CD14-positive monocyte (primary cell): Measurements from ENCODE around the gene MMP28. TPM values are rescaled to one million over a fixed set of nuclear protein-coding genes. Genes with fewer than 3 reads are reported as not detected.

Experiments used
- DNase-seq, 3 donors: peaks; one replicate each; pipeline ENCODE4 v3.0.0-alpha.2; 2011 to 2022
- H2AFZ ChIP-seq: 2 replicates; pipeline ENCODE4 v1.6.0; 2012; ENCODE audit warnings: mild to moderate bottlenecking, low read depth, low read length, inconsistent platforms; ENCODE audit not compliant: insufficient read depth, poor library complexity, severe bottlenecking
- H3K27ac ChIP-seq, 2 donors: 1 replicate in 1 of 2; 2 replicates in 1 of 2; pipeline ENCODE4 v1.5.1; 2012 to 2013; ENCODE audit warnings: low read length in 2 of 2, control low read depth in 1 of 2, inconsistent platforms in 1 of 2, low read depth in 1 of 2, mild to moderate bottlenecking in 1 of 2
- H3K27me3 ChIP-seq, 2 donors: one replicate each; pipeline versions ENCODE4 v1.6.0 to v1.6.1; 2011 to 2013; ENCODE audit warnings: low read length in 2 of 2; ENCODE audit not compliant: control insufficient read depth in 2 of 2, insufficient read depth in 2 of 2
- H3K36me3 ChIP-seq, 2 donors: replicated peaks in 1 of 2; 1 replicate in 1 of 2; 2 replicates in 1 of 2; pipeline versions ENCODE4 v1.5.1 to v1.6.1; 2012 to 2013; ENCODE audit warnings: low read length in 2 of 2, control low read depth in 1 of 2, inconsistent platforms in 1 of 2, mild to moderate bottlenecking in 1 of 2; ENCODE audit not compliant: insufficient read depth in 2 of 2, control insufficient read depth in 1 of 2
- H3K4me1 ChIP-seq, 2 donors: 1 replicate in 1 of 2; 2 replicates in 1 of 2; pipeline versions ENCODE4 v1.5.1 to v1.6.1; 2012 to 2013; ENCODE audit warnings: low read length in 2 of 2, control low read depth in 1 of 2, inconsistent platforms in 1 of 2, mild to moderate bottlenecking in 1 of 2, moderate library complexity in 1 of 2; ENCODE audit not compliant: insufficient read depth in 2 of 2, control insufficient read depth in 1 of 2
- H3K4me2 ChIP-seq: replicated peaks from 2 replicates; pipeline ENCODE3; 2012; ENCODE audit warnings: low read length, moderate library complexity, mild to moderate bottlenecking; ENCODE audit not compliant: poor library complexity, severe bottlenecking; ENCODE audit errors: extremely low read depth
- H3K4me3 ChIP-seq, 3 experiments: fragments of 200-600 bp in 1 of 3; sonication (generic) in 1 of 3; replicated peaks in 1 of 3; 1 replicate in 2 of 3; 2 replicates in 1 of 3; pipeline ENCODE4 v1.5.1; 2011 to 2013; ENCODE audit warnings: low read length in 3 of 3, mild to moderate bottlenecking in 3 of 3, control low read depth in 2 of 3, low read depth in 2 of 3, inconsistent platforms in 1 of 3, moderate library complexity in 1 of 3
- H3K79me2 ChIP-seq: 2 replicates; pipeline ENCODE4 v1.6.0; 2012; ENCODE audit warnings: mild to moderate bottlenecking, control low read depth, inconsistent platforms, low read length, moderate library complexity; ENCODE audit not compliant: insufficient read depth
- H3K9ac ChIP-seq: 2 replicates; pipeline ENCODE4 v1.6.0; 2017; ENCODE audit warnings: low read length, mild to moderate bottlenecking; ENCODE audit not compliant: insufficient read depth, poor library complexity, severe bottlenecking
- H3K9me3 ChIP-seq, 2 donors: replicated peaks in 1 of 2; 1 replicate in 1 of 2; 2 replicates in 1 of 2; pipeline versions ENCODE4 v1.5.1 to v1.6.1; 2012 to 2013; ENCODE audit warnings: low read length in 2 of 2, control low read depth in 1 of 2; ENCODE audit not compliant: control insufficient read depth in 1 of 2, insufficient read depth in 1 of 2
- H4K20me1 ChIP-seq: 2 replicates; pipeline ENCODE4 v1.6.0; 2012; ENCODE audit warnings: mild to moderate bottlenecking, low read length, control low read depth, moderate library complexity; ENCODE audit not compliant: insufficient read depth
- H3K27ac Mint-ChIP-seq, 7 donors: one replicate each; pipeline ENCODE4 v1.8.0; 2020; ENCODE audit warnings: mild to moderate bottlenecking in 7 of 7, mixed read lengths in 7 of 7, moderate library complexity in 6 of 7, inconsistent platforms in 2 of 7
- H3K27me3 Mint-ChIP-seq, 3 donors: one replicate each; pipeline ENCODE4 v1.8.0; 2021 to 2022; ENCODE audit warnings: low read depth in 3 of 3, mild to moderate bottlenecking in 3 of 3, mixed read lengths in 3 of 3, moderate library complexity in 3 of 3, inconsistent platforms in 1 of 3
- H3K36me3 Mint-ChIP-seq, 2 donors: one replicate each; pipeline ENCODE4 v1.8.0; 2020; ENCODE audit warnings: mixed read lengths in 2 of 2, inconsistent platforms in 1 of 2, mild to moderate bottlenecking in 1 of 2
- H3K4me1 Mint-ChIP-seq: one replicate; pipeline ENCODE4 v1.8.0; 2020; ENCODE audit warnings: mild to moderate bottlenecking, mixed read lengths
- H3K4me3 Mint-ChIP-seq, 2 donors: one replicate each; pipeline ENCODE4 v1.8.0; 2020; ENCODE audit warnings: mild to moderate bottlenecking in 2 of 2, mixed read lengths in 2 of 2, moderate library complexity in 1 of 2
- H3K9me3 Mint-ChIP-seq, 7 donors: one replicate each; pipeline ENCODE4 v1.8.0; 2020 to 2022; ENCODE audit warnings: mixed read lengths in 7 of 7, mild to moderate bottlenecking in 6 of 7, moderate library complexity in 6 of 7, inconsistent platforms in 2 of 7
- WGBS: methylation state at CpG from one replicate; pipeline ENCODE4 v1.1.5; 2013; ENCODE audit warnings: missing lambda C conversion rate; ENCODE audit not compliant: insufficient coverage; 5-methylcytosine and 5-hydroxymethylcytosine counted together
- intact Hi-C, 2 donors: fragments of 100-400 bp; cut with micrococcal nuclease; formaldehyde crosslinking; loops; one replicate each; pipeline versions ENCODE4 v1.15.0 to v1.15.1; 2023
- polyA plus RNA-seq, 3 donors: library from polyadenylated mRNA; depleted of rRNA in 1 of 3; unstranded in 2 of 3; stranded (reverse) in 1 of 3; fragments of 300-500 nt in 2 of 3; fragments of >200 nt in 1 of 3; fragmentation: Illumina TruSeq in 2 of 3; gene quantifications; 1 replicate in 2 of 3; 2 replicates in 1 of 3; pipeline ENCODE4 v1.2.3, GENCODE V29; 2012 to 2021
- TF ChIP-seq, protein P1 (sequence below): fragments of 200-600 bp; IDR thresholded peaks from one replicate; pipeline ENCODE4 v1.8.0; 2022; ENCODE audit warnings: antibody characterized with exemption, mild to moderate bottlenecking

Gene MMP28
- polyA plus RNA-seq, 3 donors, result not detected

GRCh38 chr17:35750526-35751395 is 44.7 kb downstream of the MMP28 start:
- H3K4me3 Mint-ChIP-seq, result peak overlapping the region in 1 of 2 donors; percentile 36
- Histone ChIP-seq H3K27ac (no peak overlapping the region), H2AFZ (no peak overlapping the region), H4K20me1 (no peaks in the 10 kb centered on the region), H3K9me3 (peaks cover 0 to 9% of the 10 kb centered on the region in 2 donors), H3K4me1 (no peaks in the 10 kb centered on the region), H3K27me3 (peaks cover 7 to 40% of the 10 kb centered on the region in 2 donors), H3K9ac (no peak overlapping the region), H3K36me3 (no peaks in the 10 kb centered on the region), H3K4me3 (no peak overlapping the region), H3K4me2 (no peak overlapping the region), H3K79me2 (no peaks in the 10 kb centered on the region)
- WGBS, result 74% methylated on average over 4 of the region's 10 CpGs
- DNase-seq, result no peak
- H3K9me3 Mint-ChIP-seq, result peaks cover 0 to 8% (median 0%) of the 10 kb centered on the region in 7 donors
- peaks cover 38 to 62% (median 46%) of the 10 kb centered on the region in 3 donors for H3K27me3 Mint-ChIP-seq
- H3K27ac Mint-ChIP-seq, result no peak overlapping the region
- H3K36me3 Mint-ChIP-seq, result peaks cover 0 to 2% of the 10 kb centered on the region in 2 donors
- H3K4me1 Mint-ChIP-seq, result peaks cover 10% of the 10 kb centered on the region
- TF ChIP-seq, protein P1, sequence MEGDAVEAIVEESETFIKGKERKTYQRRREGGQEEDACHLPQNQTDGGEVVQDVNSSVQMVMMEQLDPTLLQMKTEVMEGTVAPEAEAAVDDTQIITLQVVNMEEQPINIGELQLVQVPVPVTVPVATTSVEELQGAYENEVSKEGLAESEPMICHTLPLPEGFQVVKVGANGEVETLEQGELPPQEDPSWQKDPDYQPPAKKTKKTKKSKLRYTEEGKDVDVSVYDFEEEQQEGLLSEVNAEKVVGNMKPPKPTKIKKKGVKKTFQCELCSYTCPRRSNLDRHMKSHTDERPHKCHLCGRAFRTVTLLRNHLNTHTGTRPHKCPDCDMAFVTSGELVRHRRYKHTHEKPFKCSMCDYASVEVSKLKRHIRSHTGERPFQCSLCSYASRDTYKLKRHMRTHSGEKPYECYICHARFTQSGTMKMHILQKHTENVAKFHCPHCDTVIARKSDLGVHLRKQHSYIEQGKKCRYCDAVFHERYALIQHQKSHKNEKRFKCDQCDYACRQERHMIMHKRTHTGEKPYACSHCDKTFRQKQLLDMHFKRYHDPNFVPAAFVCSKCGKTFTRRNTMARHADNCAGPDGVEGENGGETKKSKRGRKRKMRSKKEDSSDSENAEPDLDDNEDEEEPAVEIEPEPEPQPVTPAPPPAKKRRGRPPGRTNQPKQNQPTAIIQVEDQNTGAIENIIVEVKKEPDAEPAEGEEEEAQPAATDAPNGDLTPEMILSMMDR, result no peak
- intact Hi-C loops, result no loop called here

DNA sequence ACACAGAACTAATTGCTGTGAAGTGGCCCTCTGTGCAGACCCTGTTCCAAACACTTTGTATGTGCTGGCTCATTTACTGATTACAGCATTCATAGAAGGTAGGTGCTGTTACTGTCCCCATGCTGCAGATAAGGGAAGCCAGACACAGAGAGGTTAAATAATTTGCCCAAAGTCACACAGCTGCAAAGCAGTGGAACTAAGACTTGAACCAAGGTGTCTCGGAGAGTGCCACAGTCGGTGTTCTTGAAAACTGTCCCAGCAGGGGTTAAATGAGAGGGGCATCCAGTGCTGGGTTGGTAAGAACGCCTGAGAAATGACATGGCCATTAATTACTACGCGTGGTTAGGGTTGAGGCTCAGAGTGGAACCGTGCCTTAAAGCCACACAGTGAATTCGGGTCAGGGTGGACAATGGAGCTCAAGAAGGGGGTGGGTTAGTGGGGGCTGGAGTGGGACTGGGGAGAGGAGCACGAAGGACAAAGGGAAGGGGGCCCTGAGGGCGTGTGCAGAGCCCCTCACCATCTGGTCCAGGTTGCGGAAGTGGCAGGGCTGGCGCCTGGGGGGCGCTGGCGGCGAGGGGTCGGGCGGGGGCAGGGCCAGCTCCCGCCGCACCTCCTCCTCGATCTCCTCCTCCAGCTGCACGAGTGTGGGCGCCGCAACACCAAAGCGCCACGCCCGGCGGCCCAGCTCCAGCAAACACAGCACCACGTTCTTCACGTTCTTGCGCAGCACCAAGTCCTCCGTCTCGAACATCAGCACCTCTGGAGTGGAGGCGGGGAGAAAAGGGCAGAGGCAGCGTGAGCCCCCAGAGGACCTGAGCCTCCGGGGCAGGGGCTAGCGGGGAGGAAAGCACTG is 45.7 kb downstream of the MMP28 start:
- no peaks in the 10 kb centered on the region for H3K79me2 ChIP-seq
- Mint-ChIP-seq H3K4me1 (peaks cover 10% of the 10 kb centered on the region), H3K27me3 (peaks cover 38 to 60% (median 46%) of the 10 kb centered on the region in 3 donors), H3K4me3 (peak overlapping the region in 1 of 2 donors; percentile 39), H3K36me3 (peaks cover 0 to 2% of the 10 kb centered on the region in 2 donors), H3K9me3 (peaks cover 0 to 6% (median 0%) of the 10 kb centered on the region in 7 donors), H3K27ac (no peak overlapping the region)
- no peaks in the 10 kb centered on the region for H3K4me1 ChIP-seq
- no peaks in the 10 kb centered on the region for H4K20me1 ChIP-seq
- DNase-seq, result no peak
- WGBS, result 10% methylated on average over 34 of the region's 35 CpGs
- H3K27ac ChIP-seq, result no peak overlapping the region
- TF ChIP-seq, protein P1, result no peak
- peaks cover 7 to 40% of the 10 kb centered on the region in 2 donors for H3K27me3 ChIP-seq
- no peak overlapping the region for H2AFZ ChIP-seq
- no peak overlapping the region for H3K4me2 ChIP-seq
- intact Hi-C loops, result loop anchor here (5.0 to 10.0 kb wide), 3 partner anchors 137 to 585 kb away; no protein-coding TSS in a partner anchor
- H3K9ac ChIP-seq, result no peak overlapping the region
- no peak overlapping the region for H3K4me3 ChIP-seq
- H3K36me3 ChIP-seq, result no peaks in the 10 kb centered on the region
- H3K9me3 ChIP-seq, result peaks cover 0 to 9% of the 10 kb centered on the region in 2 donors
